Measurements from ENCODE around the gene SQOR. TPM values are rescaled to one million over a fixed set of nuclear protein-coding genes. Genes with fewer than 3 reads are reported as not detected.

The SQOR gene
- total RNA-seq, 1 experiment from 2014 or later = 17.6 TPM

DNA sequence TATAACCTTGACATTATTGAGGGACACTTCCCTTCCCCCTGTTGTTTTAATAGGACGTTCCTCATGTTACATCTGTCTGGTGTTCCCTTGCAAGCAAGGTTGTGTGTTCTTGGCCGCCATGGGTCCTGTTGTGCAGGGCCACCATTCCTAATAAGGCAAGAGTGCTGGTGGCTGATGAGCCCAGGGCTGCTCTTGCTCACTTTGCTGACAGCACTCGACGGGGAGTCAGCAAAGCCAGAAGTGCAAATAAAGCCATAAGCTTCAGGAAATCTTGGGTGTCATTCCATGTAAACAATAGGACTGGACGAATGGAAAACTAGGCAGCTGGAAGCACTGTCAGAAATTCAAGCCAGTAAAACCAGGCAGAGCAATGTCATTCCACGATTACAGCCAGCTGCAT is 75.8 kb downstream of the SQOR start:
- H3K9me2 ChIP-seq (ENCODE audit: insufficient read depth) = no peaks in the 10 kb centered on the region
- TF ChIP-seq EGR1 (IDR thresholded peaks at IDR 0.05; ENCODE audit: low read depth) = no peak
- no peak for TF ChIP-seq ZBTB33 (IDR thresholded peaks at IDR 0.05; ENCODE audit: extremely low read depth, insufficient replicate concordance, low read length)
- no peak for TF ChIP-seq REST (IDR thresholded peaks at IDR 0.05; ENCODE audit: low read depth)
- no peak for TF ChIP-seq JUND (IDR thresholded peaks at IDR 0.05)
- TF ChIP-seq, protein P1, sequence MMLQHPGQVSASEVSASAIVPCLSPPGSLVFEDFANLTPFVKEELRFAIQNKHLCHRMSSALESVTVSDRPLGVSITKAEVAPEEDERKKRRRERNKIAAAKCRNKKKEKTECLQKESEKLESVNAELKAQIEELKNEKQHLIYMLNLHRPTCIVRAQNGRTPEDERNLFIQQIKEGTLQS (IDR thresholded peaks at IDR 0.05) = no peak
- TF ChIP-seq ZFX (IDR thresholded peaks at IDR 0.05) = no peak
- no peak for TF ChIP-seq CBX3 (IDR thresholded peaks at IDR 0.05; ENCODE audit: low read depth)
- TF ChIP-seq SP1 (IDR thresholded peaks at IDR 0.05; ENCODE audit: low read depth) = no peak
- TF ChIP-seq POLR2AphosphoS5 (IDR thresholded peaks at IDR 0.05; ENCODE audit: low read depth, low read length) = no peak
- TF ChIP-seq ELF1 (IDR thresholded peaks at IDR 0.05; ENCODE audit: borderline replicate concordance, low read depth) = no peak
- TF ChIP-seq YY1 (IDR thresholded peaks at IDR 0.05; ENCODE audit: extremely low read depth, insufficient replicate concordance, low read depth, low read length) = no peak
- TF ChIP-seq SIN3A (IDR thresholded peaks at IDR 0.05; ENCODE audit: low read depth) = no peak
- TF ChIP-seq, protein P2, sequence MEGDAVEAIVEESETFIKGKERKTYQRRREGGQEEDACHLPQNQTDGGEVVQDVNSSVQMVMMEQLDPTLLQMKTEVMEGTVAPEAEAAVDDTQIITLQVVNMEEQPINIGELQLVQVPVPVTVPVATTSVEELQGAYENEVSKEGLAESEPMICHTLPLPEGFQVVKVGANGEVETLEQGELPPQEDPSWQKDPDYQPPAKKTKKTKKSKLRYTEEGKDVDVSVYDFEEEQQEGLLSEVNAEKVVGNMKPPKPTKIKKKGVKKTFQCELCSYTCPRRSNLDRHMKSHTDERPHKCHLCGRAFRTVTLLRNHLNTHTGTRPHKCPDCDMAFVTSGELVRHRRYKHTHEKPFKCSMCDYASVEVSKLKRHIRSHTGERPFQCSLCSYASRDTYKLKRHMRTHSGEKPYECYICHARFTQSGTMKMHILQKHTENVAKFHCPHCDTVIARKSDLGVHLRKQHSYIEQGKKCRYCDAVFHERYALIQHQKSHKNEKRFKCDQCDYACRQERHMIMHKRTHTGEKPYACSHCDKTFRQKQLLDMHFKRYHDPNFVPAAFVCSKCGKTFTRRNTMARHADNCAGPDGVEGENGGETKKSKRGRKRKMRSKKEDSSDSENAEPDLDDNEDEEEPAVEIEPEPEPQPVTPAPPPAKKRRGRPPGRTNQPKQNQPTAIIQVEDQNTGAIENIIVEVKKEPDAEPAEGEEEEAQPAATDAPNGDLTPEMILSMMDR (IDR thresholded peaks at IDR 0.05 in 2 of 3, conservative IDR thresholded peaks at IDR 0.05 in 1 of 3; ENCODE audit: borderline replicate concordance in 1 of 3, insufficient read depth in 1 of 3, low read depth in 2 of 3, low read length in 2 of 3) = no peak
- TF ChIP-seq FOSL1 (IDR thresholded peaks at IDR 0.05; ENCODE audit: low read depth) = no peak
- TF ChIP-seq ZNF274 (IDR thresholded peaks at IDR 0.05; ENCODE audit: low read depth, low read length) = no peak
- TF ChIP-seq SRF (IDR thresholded peaks at IDR 0.05; ENCODE audit: low read depth) = no peak
- no peak for TF ChIP-seq EZH2phosphoT487 (IDR thresholded peaks at IDR 0.05; ENCODE audit: borderline replicate concordance)
- TF ChIP-seq RAD21 (IDR thresholded peaks at IDR 0.05; ENCODE audit: low read depth) = no peak
- no peak for TF ChIP-seq TCF7L2 (IDR thresholded peaks at IDR 0.05; ENCODE audit: borderline replicate concordance, extremely low read depth, insufficient read depth, insufficient read length)
- TF ChIP-seq, protein P3, sequence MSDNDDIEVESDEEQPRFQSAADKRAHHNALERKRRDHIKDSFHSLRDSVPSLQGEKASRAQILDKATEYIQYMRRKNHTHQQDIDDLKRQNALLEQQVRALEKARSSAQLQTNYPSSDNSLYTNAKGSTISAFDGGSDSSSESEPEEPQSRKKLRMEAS (IDR thresholded peaks at IDR 0.05) = no peak
- H3K27ac ChIP-seq (ENCODE audit: low read depth, low read length) = no peak overlapping the region
- H3K9ac ChIP-seq (ENCODE audit: low read length) = no peak overlapping the region
- H3K4me3 ChIP-seq (replicated peaks in 1 of 2; ENCODE audit: low read depth in 1 of 2, low read length in 2 of 2) = no peak overlapping the region
- ATAC-seq (no peak), DNase-seq (ENCODE audit: low read depth, low spot score) (no peak)
- H2AFZ ChIP-seq (ENCODE audit: low read depth, low read length, poor library complexity, severe bottlenecking) = no peak overlapping the region
- peaks cover 0 to 5% of the 10 kb centered on the region in 2 experiments; a peak in 2 of 4 replicates for H3K4me1 ChIP-seq (ENCODE audit: control insufficient read depth in 1 of 2, insufficient read depth in 2 of 2, low read length in 2 of 2)
- no peaks in the 10 kb centered on the region for H3K9me3 ChIP-seq (ENCODE audit: control insufficient read depth in 1 of 2, insufficient read depth in 1 of 2, low read depth in 1 of 2, low read length in 2 of 2)
- intact Hi-C loops (cut with micrococcal nuclease) = no loop called here
- ChIA-PET RAD21 (ENCODE audit: low non-redundant PET in 1 of 2, low total read pairs in 2 of 2, uncharacterized antibody in 2 of 2, unreplicated experiment in 2 of 2) (no interaction called here), CTCF (no interaction called here), POLR2A (no interaction called here)
- no peaks in the 10 kb centered on the region for H3K79me2 ChIP-seq (ENCODE audit: insufficient read depth, low read length)
- BruUV-seq (replicated peaks) = no TSS peak
- no peak overlapping the region for H3K4me2 ChIP-seq (ENCODE audit: low read length)
- H4K20me1 ChIP-seq (ENCODE audit: insufficient read depth) = no peaks in the 10 kb centered on the region
- no peaks in the 10 kb centered on the region; the same call in 1 of the 2 replicates for H3K27me3 ChIP-seq (ENCODE audit: insufficient read depth, low read length)
- no peaks in the 10 kb centered on the region for H3K36me3 ChIP-seq (ENCODE audit: control insufficient read depth in 1 of 2, insufficient read depth in 2 of 2, low read length in 2 of 2)
